NOMO-1 treated with dmso at 0.1 percent for 144 hours (cell line): ENCODE measurements around the gene HDDC3.

Source experiments
- DNase-seq: peaks from one replicate; lab custom pipeline; 2025; ENCODE audit not compliant: unreplicated experiment; lab: John Stamatoyannopoulos, UW

The HDDC3 gene

GRCh38 chr15:90953947-90954711 lies 21.8 kb upstream of the HDDC3 start:
- DNase-seq: no peak

GRCh38 chr15:90952901-90953677 lies 20.7 kb upstream of the HDDC3 start:
- DNase-seq: no peak

GRCh38 chr15:90950676-90951075 lies 18.3 kb upstream of the HDDC3 start:
- DNase-seq: no peak

- no peak for DNase-seq
These were observed 17.8 kb upstream of the HDDC3 start for GRCh38 chr15:90949979-90950675.

GRCh38 chr15:90948506-90948905 lies 16.2 kb upstream of the HDDC3 start:
- DNase-seq: no peak

GRCh38 chr15:90947577-90948357 lies 15.4 kb upstream of the HDDC3 start:
- DNase-seq: no peak

- no peak for DNase-seq
These were observed 14.7 kb upstream of the HDDC3 start for GRCh38 chr15:90946941-90947576.

GRCh38 chr15:90946538-90946937 lies 14.2 kb upstream of the HDDC3 start:
- no peak for DNase-seq

GRCh38 chr15:90945091-90945490 lies 12.7 kb upstream of the HDDC3 start:
- no peak for DNase-seq

GRCh38 chr15:90942354-90943120 lies 10.2 kb upstream of the HDDC3 start:
- no peak for DNase-seq

GRCh38 chr15:90941038-90941437 lies 8.7 kb upstream of the HDDC3 start:
- DNase-seq: no peak

- DNase-seq: no peak
These were observed 7.4 kb upstream of the HDDC3 start for GRCh38 chr15:90939756-90940155.

- no peak for DNase-seq
These were observed 5.9 kb upstream of the HDDC3 start for GRCh38 chr15:90938261-90938660.

- no peak for DNase-seq
These were observed 4.5 kb upstream of the HDDC3 start for GRCh38 chr15:90936823-90937222.

- peak; percentile 76 for DNase-seq
These were observed 2.8 kb upstream of the HDDC3 start, which contains the start of gene UNC45A for GRCh38 chr15:90934949-90935751. UNC45A (plus strand) TSS chr15:90935285; CDS start chr15:90935325, 40 bp downstream.

GRCh38 chr15:90934256-90934948 lies 2.1 kb upstream of the HDDC3 start:
- peak; percentile 64 for DNase-seq

- DNase-seq: no peak
These were observed 952 bp upstream of the HDDC3 start for GRCh38 chr15:90933301-90933700.

GRCh38 chr15:90932660-90932991 lies 277 bp upstream of the HDDC3 start:
- no peak for DNase-seq

- no peak for DNase-seq
These were observed 848 bp downstream of the HDDC3 start for GRCh38 chr15:90931575-90931827.
